ENCODE measurements around the gene NPBWR2.

DNA sequence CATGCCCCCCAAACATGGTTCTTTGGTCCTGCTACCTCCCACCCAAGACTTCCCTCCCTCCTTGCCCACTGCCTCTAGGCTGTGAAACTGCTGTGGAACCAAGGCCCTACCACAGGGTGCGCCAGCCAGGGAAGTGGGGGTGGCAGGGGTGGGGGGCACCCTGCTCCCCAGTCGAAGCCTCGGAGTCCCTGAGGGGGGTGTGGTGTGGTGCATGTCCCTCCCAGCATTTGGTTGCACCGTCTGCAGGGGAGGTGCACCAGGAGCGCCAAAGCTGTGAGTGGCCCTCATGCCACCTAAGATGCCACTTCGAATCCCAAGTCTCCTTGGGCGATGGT lies 29.9 kb downstream of the NPBWR2 start:
- TF ChIP-seq, protein P1, sequence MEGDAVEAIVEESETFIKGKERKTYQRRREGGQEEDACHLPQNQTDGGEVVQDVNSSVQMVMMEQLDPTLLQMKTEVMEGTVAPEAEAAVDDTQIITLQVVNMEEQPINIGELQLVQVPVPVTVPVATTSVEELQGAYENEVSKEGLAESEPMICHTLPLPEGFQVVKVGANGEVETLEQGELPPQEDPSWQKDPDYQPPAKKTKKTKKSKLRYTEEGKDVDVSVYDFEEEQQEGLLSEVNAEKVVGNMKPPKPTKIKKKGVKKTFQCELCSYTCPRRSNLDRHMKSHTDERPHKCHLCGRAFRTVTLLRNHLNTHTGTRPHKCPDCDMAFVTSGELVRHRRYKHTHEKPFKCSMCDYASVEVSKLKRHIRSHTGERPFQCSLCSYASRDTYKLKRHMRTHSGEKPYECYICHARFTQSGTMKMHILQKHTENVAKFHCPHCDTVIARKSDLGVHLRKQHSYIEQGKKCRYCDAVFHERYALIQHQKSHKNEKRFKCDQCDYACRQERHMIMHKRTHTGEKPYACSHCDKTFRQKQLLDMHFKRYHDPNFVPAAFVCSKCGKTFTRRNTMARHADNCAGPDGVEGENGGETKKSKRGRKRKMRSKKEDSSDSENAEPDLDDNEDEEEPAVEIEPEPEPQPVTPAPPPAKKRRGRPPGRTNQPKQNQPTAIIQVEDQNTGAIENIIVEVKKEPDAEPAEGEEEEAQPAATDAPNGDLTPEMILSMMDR (IDR thresholded peaks at IDR 0.05) = no peak
- TF ChIP-seq EP300 (IDR thresholded peaks at IDR 0.05; ENCODE audit: borderline replicate concordance in 1 of 2, low read depth in 1 of 2, low read length in 1 of 2) (no peak), RFX5 (IDR thresholded peaks at IDR 0.05; ENCODE audit: low read length) (no peak)
- TF ChIP-seq, protein P2, sequence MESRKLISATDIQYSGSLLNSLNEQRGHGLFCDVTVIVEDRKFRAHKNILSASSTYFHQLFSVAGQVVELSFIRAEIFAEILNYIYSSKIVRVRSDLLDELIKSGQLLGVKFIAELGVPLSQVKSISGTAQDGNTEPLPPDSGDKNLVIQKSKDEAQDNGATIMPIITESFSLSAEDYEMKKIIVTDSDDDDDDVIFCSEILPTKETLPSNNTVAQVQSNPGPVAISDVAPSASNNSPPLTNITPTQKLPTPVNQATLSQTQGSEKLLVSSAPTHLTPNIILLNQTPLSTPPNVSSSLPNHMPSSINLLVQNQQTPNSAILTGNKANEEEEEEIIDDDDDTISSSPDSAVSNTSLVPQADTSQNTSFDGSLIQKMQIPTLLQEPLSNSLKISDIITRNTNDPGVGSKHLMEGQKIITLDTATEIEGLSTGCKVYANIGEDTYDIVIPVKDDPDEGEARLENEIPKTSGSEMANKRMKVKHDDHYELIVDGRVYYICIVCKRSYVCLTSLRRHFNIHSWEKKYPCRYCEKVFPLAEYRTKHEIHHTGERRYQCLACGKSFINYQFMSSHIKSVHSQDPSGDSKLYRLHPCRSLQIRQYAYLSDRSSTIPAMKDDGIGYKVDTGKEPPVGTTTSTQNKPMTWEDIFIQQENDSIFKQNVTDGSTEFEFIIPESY (IDR thresholded peaks at IDR 0.05; ENCODE audit: borderline replicate concordance, low read depth) = no peak

Data from SK-N-SH (cell line).